HL-60 (cell line): Measurements from ENCODE around the gene RIOK3.
A peak's percentile ranks its signal among the peaks of the same experiment; 100 is the strongest.

ENCODE experiments used
- DNase-seq, 2 experiments: peaks; one replicate each; pipeline ENCODE4 v3.0.0-alpha.2; 2010 to 2020; ENCODE audit warnings: low read depth in 1 of 2, low spot score in 1 of 2
- H3K27ac ChIP-seq: fragments of 250-450 bp; sonication (Bioruptor Pico); replicated peaks from 2 replicates; pipeline ENCODE4 v1.5.1; 2020; ENCODE audit warnings: mild to moderate bottlenecking, moderate library complexity
- H3K27me3 ChIP-seq: fragments of 250-450 bp; sonication (Bioruptor Pico); 2 replicates; pipeline ENCODE4 v1.5.1; 2021; ENCODE audit warnings: mild to moderate bottlenecking, moderate library complexity; ENCODE audit not compliant: insufficient read depth, poor library complexity, severe bottlenecking
- H3K4me3 ChIP-seq: replicated peaks from 2 replicates; pipeline ENCODE4 v1.5.1; 2011; ENCODE audit warnings: mild to moderate bottlenecking, control low read depth, low read length; ENCODE audit not compliant: insufficient read depth
- GABPA ChIP-seq: IDR thresholded peaks from 2 replicates; pipeline ENCODE4 v1.6.1; 2012; ENCODE audit warnings: low read depth
- POLR2AphosphoS5 ChIP-seq: IDR thresholded peaks from 2 replicates; pipeline ENCODE4 v1.6.1; 2012; ENCODE audit warnings: low read depth
- SPI1 ChIP-seq: IDR thresholded peaks from 2 replicates; pipeline ENCODE4 v1.6.1; 2012; ENCODE audit warnings: low read depth, mild to moderate bottlenecking, borderline replicate concordance
- TF ChIP-seq, protein P1 (sequence below): IDR thresholded peaks from 2 replicates; pipeline ENCODE4 v1.6.1; 2012; ENCODE audit warnings: low read depth; ENCODE audit not compliant: insufficient replicate concordance
- TF ChIP-seq, protein P2 (sequence below): IDR thresholded peaks from one replicate; pipeline ENCODE4 v1.5.1; 2011; ENCODE audit warnings: low read length, control low read depth, inconsistent platforms; ENCODE audit not compliant: insufficient read depth

The RIOK3 gene

DNA sequence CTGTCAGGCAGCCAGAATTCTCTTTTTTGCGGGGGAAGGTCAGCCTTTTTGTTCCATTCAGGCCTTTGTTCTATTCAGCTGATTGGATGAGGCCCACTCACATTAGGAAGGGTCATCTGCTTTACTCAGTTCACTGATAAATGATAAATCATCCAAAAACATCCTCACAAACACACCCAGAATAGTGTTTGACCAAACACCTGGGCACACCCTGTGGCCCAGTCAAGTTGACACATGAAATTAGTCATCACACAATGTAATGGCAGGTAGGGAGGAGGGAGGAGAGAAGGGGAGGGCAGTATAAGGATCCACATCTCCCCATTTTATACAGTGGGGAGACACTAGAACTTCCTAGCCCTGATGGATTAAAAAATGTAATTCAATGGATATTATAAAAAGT is 41.9 kb downstream of the RIOK3 start:
- no peak overlapping the region for H3K4me3 ChIP-seq
- TF ChIP-seq SPI1 (no peak), GABPA (no peak), POLR2AphosphoS5 (no peak)
- TF ChIP-seq, protein P1, sequence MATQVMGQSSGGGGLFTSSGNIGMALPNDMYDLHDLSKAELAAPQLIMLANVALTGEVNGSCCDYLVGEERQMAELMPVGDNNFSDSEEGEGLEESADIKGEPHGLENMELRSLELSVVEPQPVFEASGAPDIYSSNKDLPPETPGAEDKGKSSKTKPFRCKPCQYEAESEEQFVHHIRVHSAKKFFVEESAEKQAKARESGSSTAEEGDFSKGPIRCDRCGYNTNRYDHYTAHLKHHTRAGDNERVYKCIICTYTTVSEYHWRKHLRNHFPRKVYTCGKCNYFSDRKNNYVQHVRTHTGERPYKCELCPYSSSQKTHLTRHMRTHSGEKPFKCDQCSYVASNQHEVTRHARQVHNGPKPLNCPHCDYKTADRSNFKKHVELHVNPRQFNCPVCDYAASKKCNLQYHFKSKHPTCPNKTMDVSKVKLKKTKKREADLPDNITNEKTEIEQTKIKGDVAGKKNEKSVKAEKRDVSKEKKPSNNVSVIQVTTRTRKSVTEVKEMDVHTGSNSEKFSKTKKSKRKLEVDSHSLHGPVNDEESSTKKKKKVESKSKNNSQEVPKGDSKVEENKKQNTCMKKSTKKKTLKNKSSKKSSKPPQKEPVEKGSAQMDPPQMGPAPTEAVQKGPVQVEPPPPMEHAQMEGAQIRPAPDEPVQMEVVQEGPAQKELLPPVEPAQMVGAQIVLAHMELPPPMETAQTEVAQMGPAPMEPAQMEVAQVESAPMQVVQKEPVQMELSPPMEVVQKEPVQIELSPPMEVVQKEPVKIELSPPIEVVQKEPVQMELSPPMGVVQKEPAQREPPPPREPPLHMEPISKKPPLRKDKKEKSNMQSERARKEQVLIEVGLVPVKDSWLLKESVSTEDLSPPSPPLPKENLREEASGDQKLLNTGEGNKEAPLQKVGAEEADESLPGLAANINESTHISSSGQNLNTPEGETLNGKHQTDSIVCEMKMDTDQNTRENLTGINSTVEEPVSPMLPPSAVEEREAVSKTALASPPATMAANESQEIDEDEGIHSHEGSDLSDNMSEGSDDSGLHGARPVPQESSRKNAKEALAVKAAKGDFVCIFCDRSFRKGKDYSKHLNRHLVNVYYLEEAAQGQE, result no peak
- TF ChIP-seq, protein P2, sequence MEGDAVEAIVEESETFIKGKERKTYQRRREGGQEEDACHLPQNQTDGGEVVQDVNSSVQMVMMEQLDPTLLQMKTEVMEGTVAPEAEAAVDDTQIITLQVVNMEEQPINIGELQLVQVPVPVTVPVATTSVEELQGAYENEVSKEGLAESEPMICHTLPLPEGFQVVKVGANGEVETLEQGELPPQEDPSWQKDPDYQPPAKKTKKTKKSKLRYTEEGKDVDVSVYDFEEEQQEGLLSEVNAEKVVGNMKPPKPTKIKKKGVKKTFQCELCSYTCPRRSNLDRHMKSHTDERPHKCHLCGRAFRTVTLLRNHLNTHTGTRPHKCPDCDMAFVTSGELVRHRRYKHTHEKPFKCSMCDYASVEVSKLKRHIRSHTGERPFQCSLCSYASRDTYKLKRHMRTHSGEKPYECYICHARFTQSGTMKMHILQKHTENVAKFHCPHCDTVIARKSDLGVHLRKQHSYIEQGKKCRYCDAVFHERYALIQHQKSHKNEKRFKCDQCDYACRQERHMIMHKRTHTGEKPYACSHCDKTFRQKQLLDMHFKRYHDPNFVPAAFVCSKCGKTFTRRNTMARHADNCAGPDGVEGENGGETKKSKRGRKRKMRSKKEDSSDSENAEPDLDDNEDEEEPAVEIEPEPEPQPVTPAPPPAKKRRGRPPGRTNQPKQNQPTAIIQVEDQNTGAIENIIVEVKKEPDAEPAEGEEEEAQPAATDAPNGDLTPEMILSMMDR, result no peak
- H3K27ac ChIP-seq, result no peak overlapping the region
- H3K27me3 ChIP-seq, result no peaks in the 10 kb centered on the region
- no peak for DNase-seq

DNA sequence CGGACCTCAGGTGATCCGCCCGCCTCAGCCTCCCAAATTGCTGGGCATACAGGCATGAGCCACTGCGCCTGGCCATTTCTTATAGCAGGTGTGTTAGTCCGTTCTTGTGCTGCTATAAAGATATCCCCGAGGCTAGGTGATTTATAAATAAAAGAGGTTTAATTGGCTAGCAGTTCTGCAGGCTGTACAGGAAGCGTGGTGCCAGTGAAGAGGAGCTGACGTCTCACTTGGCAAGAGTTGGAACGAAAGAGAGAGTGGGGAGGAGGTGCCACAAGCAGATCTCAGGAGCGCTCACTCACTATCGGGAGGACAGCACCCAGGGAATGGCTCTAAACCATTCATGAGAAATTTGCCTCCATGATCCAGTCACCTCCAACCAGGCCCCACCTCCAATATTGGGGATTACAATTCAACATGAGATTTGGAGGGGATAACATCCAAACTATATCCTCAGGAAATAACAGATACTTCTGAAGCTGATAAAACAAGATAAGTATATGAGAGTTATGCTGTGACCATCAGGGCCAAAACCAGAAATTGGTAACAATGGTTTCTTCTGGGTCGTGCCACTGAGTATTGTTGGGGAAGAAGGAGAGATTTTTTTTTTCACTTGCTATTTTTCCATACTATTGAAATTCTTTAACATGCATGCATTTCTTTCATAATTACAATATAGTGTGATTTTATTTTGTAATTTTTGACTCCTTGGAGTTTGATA is 42.8 kb downstream of the RIOK3 start:
- TF ChIP-seq GABPA, result no peak
- TF ChIP-seq POLR2AphosphoS5, result no peak
- TF ChIP-seq, protein P2, result no peak
- no peak for TF ChIP-seq SPI1
- TF ChIP-seq, protein P1, result no peak
- H3K4me3 ChIP-seq, result no peak overlapping the region
- no peaks in the 10 kb centered on the region for H3K27me3 ChIP-seq
- no peak for DNase-seq
- H3K27ac ChIP-seq, result no peak overlapping the region

DNA sequence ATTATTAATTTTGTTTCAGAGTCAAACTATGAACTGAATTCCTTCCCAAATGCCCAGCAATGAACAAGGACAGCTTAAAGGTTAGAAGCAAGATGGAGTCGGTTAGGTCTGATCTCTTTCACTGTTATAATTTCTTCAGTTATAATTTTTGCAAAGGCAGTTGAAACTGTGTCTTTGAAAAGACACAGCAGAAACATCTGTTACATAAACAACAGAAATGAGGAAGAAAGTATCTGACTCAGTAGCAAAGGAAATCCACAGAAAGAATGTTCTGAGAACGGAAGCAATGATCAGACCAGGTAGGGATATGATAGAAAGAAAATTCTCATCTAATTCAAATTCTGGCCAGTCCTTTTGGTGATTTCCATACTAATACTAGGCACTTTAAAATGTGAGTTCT is 45.0 kb downstream of the RIOK3 start:
- no peak for DNase-seq
- Histone ChIP-seq H3K27ac (peak overlapping the region; percentile 76), H3K27me3 (no peaks in the 10 kb centered on the region), H3K4me3 (no peak overlapping the region)
- TF ChIP-seq, protein P2, result no peak
- TF ChIP-seq, protein P1, result no peak
- TF ChIP-seq SPI1 (no peak), POLR2AphosphoS5 (no peak), GABPA (no peak)
